GM18861 (cell line): ENCODE data around the gene TRAIP.
"Not testable (repeated sequence)": the region's sequence is repeated elsewhere in the genome, so short reads cannot be mapped to it uniquely, and the experiment has no call there.

Source experiments
- ATAC-seq: cut with Tn5 transposase; IDR thresholded peaks from one replicate; pipeline ENCODE4 v1.9.1; 2021; ENCODE audit not compliant: unreplicated experiment

TRAIP gene

DNA sequence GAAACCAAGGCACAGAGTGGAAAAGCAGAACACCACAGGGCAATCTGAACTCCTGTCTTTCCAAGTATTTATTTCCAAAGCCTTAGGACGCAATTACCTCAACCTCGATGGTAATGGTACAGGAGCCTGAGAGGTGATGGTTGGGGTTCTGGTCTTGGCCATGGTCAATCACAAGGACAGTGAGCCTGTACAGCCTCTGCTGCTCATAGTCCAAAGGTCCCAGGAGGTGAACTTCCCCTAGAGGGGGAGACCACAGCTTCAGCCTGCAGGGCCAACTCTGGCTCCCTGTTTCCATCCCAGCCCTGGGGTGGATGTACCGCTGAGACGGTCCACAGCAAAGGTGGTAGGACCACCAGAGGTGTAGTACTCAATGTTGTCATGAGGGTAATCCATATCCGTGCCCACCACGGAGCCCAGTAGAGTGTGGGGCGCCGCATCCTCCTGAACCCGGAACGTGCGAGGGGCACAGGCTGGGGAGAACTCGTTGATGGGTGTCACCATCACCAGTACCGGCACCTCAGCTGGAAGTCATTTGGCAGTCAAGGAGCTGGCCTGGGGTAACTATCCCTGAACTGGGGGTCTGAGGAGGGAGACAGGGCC, 62.8 kb downstream of the TRAIP start:
- no peak for ATAC-seq

GRCh38 chr3:49792371-49793150, 63.8 kb downstream of the TRAIP start:
- ATAC-seq: no peak

DNA sequence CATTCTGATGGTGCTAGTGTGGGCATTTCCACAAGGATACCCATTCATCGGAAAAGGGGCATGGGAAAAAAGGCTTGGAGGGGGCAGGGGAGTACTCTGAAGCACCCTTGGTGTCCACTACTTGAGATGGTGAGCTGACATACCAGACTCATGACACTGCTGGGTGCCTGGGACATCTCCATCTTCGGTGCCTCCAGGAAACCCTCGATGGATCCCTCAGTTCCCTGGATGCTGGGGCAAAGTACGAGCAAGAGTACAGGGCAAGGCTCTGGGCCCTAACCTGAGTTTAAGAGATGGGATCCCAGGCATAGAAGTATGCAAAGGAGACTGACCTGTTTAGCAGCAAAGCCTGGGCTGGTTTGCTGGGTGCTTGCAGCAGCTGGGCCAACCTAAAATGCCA, 64.8 kb downstream of the TRAIP start:
- no peak for ATAC-seq

DNA sequence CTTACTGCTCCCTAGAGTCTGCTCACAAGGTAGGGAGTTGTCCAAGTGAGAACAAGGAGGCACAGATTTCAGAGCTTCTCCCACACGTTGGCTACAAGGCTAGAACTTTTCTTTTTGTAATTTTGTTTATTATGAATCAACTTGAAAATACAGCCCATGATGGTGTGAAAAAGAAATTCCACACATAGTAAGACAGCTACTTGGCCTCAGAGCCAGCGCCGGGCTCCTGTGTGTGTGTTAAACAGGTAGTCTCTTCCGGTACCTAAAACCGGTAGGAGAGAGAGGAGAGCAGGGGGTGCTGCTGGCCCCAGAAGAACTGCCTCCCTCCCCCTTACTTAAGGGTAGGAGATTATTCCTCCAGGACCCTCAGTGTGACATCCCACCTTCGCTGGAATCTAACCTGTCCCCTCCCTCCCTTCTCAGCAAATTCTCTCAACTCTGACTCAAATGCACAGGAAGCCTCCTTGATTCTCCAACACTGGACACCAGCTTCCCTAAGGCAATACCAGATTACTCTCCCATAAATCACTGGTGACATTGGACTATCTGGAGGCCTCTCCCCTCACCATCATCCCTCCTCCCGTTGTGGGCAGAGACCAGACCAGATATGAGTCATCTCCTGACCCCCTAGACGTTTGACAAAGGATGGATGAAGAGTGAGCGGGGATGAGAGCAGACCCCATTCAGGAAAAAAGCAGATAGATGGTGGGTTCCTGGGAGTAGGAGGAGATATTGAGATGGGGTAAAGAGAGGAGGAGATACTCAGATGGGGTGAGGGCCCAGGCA, 65.5 kb downstream of the TRAIP start:
- ATAC-seq: no peak

GRCh38 chr3:49788056-49788455, 68.3 kb downstream of the TRAIP start:
- ATAC-seq: no peak

GRCh38 chr3:49787536-49787935, 68.8 kb downstream of the TRAIP start:
- ATAC-seq: no peak

DNA sequence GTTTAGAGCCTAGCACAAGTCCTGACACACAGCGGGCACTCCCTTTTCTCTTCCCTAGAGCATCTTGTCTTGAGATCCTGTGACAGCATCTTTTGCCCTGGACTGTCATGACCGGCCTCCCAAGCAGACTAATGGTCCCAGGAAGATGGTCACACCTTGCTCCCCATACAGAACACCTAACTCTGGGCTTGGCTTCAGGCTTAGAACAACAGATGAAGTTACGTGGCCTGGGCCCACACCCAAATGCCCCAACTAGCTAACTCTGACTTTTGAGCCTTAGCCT, 69.2 kb downstream of the TRAIP start:
- ATAC-seq: no peak

DNA sequence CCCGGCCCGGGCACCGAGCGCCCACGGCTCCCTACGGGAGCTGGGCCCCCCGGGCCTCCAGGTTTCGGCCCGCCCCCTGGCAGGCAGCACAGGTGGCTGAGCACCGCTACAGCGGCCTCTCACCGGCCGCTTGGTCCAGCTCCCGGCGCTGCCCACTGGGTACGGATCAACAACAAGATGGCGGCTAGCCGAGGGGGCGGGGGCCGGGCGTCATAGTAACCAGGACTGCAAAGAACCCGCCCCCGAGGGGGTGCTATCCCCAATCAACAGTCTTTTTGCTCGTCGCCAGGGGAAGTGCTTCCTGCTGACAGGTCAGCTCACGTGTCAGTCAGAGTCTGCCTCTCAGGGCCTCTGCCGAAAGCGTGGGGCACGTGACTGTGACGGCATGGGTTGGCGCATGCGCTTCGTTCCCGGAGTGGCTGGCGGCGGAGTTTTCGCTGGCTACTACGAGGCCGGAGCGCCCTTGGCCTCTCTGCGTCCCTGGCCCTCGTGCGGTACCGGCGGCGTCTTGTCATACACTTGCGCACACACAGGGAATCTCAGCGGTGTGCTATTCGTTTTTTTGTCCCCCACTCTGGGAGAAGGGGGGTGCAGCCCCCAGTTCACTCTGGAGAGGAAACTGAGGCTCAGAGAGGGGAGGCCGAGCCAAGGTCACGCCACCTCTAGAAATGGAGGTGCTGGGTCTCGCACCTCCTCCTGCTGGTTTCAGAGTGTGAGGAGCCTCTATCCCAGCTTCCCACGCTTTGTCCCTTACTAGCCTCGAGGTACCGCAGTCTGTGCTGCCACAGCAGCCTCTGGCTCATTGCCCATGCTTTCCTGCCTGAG, 69.8 kb downstream of the TRAIP start, which contains the start of gene IP6K1:
TSS of gene IP6K1 (minus strand) at position 186 of the 825 bp plus-strand sequence. CDS start 38,502 bp downstream, outside the sequence.
- peak; percentile 98 for ATAC-seq

DNA sequence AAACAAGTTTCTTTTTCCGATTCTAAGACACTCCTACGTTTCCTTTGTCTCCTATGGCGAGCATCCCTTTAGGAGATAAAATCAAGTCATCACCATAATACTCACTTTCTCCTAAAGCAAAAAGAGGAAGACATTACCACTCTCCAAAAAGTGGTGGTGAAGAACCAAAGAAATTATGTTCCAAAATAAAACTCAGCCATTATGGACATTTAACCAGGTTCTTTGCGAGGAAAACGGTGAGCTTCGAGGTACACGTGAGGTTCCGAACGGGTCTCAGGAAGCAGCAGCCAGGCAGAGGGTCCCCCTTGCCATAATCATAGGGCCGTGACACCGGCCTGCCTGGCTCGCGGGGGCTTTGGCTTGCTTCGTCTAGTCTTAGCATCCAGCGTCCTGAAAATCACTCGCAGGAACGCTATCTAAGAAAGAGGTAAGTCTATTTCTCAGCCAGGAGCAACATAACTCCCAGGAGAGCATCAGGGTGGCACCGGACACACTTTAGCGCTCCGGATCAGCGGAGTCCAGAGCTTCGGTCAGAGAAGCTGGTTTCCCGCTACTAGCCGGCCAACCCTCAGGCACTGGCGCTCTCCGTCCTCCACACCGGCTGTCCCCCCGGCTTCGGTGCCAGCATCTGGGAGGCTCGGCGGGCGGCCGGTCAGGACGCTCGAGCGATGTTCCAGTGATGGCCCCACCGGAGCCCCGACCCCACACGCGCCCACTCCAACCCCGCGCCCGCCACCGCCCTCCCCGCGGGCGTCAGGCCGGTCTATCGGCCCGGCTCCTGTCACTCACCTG, 70.6 kb downstream of the TRAIP start:
- ATAC-seq: peak; percentile 36

DNA sequence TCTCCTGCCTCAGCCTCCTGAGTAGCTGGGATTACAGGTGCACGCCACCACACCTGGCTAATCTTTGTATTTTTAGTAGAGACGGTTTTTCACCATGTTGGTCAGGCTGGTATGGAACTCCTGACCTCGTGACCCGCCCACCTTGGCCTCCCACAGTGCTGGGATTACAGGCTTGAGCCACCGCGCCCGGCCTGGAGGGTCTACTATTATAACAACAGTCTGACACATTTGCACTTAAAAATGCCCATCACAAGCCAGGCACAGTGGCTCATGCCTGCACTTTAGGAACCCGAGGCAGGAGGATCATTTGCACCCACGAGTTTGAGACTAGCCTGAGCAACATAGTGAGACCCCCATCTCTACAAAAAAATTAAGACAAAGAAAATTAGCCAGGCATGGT, 74.1 kb downstream of the TRAIP start:
- ATAC-seq: not testable (repeated sequence)

GRCh38 chr3:49781415-49782199, 74.8 kb downstream of the TRAIP start:
- no peak for ATAC-seq

- not testable (repeated sequence) for ATAC-seq
Observed at GRCh38 chr3:49780975-49781365, 75.4 kb downstream of the TRAIP start.

- ATAC-seq: no peak
Observed at GRCh38 chr3:49780080-49780974, 76.0 kb downstream of the TRAIP start.

DNA sequence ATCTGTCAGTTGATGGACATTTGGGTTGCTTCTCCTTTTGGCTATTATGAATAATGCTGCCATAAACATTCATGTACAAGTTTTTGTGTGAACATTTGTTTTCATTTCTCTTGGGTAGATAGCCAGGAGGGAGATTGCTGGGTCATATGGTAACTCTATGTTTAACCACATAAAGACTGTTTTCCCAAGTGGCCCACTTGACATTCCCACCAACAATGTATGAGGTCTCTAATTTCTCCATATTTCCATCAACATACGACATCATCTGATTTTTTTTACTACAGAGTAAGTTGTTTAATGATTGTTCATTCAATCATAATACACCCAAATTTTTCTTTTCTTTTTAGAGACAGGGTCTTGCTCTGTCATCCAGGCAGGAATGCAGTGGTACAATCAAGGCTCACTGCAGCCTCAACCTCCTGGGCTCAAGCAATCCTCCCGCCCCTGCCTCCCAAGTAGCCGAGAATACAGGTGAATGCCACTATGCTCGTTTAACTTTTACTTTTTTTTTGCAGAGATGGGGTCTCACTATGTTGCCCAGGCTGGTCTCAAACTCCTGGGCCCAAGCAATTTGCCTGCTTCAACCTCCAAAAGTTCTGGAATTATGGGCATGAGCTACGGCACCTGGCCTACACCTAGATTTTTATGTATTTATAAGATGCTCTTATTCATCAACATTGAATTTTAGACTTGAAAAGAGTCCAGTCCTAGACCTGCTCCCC, 76.8 kb downstream of the TRAIP start:
- ATAC-seq: no peak
